ENCODE results near the gene DHRS7B.
"Not testable (repeated sequence)": the region's sequence is repeated elsewhere in the genome, so short reads cannot be mapped to it uniquely, and the experiment has no call there.

- not testable (repeated sequence) for TF ChIP-seq CTCF (IDR thresholded peaks at IDR 0.05 in 8 of 11, conservative IDR thresholded peaks at IDR 0.05 in 3 of 11); POLR2A (IDR thresholded peaks at IDR 0.05)
Measured at GRCh38 chr17:21124517-21124916, 2.2 kb upstream of the DHRS7B start.

Data from spleen (tissue), 7 donors.